Stimulated activated CD4-positive, alpha-beta T cell treated with anti-CD3 and anti-CD28 coated beads, Interleukin-4, amount 100 ng/mL, for 4 hours (primary cell): Measurements from ENCODE around the gene ETV4.
A peak's percentile ranks its signal among the peaks of the same experiment; 100 is the strongest.
"Not testable (repeated sequence)": the region's sequence is repeated elsewhere in the genome, so short reads cannot be mapped to it uniquely, and the experiment has no call there.

Experiments
- DNase-seq, 2 experiments: peaks; one replicate each; pipeline ENCODE4 v3.0.0-alpha.2; 2020

Gene ETV4

GRCh38 chr17:43509440-43509839 lies 36.7 kb downstream of the ETV4 start:
- not testable (repeated sequence) for DNase-seq

DNA sequence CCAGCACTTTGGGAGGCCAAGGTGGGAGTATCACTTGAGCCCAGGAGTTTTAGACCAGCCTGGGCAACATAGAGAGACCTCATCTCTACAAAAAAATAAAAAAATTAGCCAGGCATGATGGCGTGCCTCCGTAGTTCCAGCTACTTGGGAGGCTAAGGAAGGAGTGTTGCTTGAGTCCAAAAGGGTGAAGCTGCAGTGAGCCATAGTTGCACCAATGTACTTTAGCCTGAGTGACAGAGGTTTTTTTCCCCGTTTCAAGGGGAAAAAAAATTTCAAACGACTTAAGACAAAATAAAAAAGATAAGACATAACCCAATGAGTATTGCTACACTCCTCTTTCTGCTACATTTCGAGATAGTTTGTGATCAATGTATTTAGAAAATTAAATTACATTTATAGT lies 55.5 kb downstream of the ETV4 start:
- DNase-seq: no peak

- DNase-seq: peak; percentile 96 to 98
Observed at GRCh38 chr17:43483674-43484551, 62.2 kb downstream of the ETV4 start, which contains the start of gene DHX8. DHX8 (plus strand) TSS chr17:43483975; CDS start chr17:43484038, 63 bp downstream.

- DNase-seq: no peak
Observed at GRCh38 chr17:43482103-43483012, 63.8 kb downstream of the ETV4 start.

DNA sequence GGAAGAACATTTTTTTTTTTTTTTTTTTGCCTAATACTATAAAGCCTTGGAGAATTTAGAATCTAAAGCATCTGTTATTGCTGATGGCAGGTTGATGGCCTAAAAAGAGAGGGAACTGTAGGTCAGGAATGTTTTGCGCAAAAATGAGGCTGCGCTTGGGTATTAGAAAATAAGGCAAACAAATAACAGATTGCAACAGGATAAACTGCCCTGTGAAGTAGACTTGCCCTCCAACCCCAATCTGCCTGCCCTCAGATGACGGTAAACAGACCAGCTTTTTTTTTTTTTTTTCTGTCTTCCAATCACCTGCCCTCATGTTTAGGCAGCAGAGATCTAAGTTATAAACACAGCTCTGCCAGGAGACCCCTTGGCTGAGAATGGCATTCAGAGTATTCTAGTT lies 66.2 kb downstream of the ETV4 start:
- no peak for DNase-seq
